ENCODE data around the gene EYA2. TPM values are rescaled to one million over a fixed set of nuclear protein-coding genes. Genes with fewer than 3 reads are reported as not detected.

EYA2 gene
- total and polyA plus RNA-seq, 2 donors (not counting 3 experiments of a cell fraction or from before 2014, with no cell fraction given) = not detected

GRCh38 chr20:46900086-46900485 lies 5.4 kb downstream of the EYA2 start:
- Histone ChIP-seq H3K79me2 (ENCODE audit: control insufficient read depth, insufficient read depth, low read length) (no peaks in the 10 kb centered on the region), H3K9ac (replicated peaks; ENCODE audit: extremely low read depth, insufficient read depth, low read length) (no peak overlapping the region), H4K20me1 (replicated peaks; ENCODE audit: control insufficient read depth, extremely low read depth, insufficient read depth, low read length) (no peaks in the 10 kb centered on the region), H3K27ac (ENCODE audit: insufficient read depth, low read depth, low read length) (no peak overlapping the region), H3K4me2 (ENCODE audit: insufficient read depth, low read length) (no peak overlapping the region), H3K4me1 (ENCODE audit: control insufficient read depth, extremely low read depth, insufficient read depth, low read length) (no peaks in the 10 kb centered on the region), H3K36me3 (ENCODE audit: control insufficient read depth in 2 of 2, extremely low read depth in 1 of 2, insufficient read depth in 2 of 2, low read length in 2 of 2) (no peaks in the 10 kb centered on the region), H2AFZ (ENCODE audit: low read depth, low read length) (no peak overlapping the region), H3K9me3 (replicated peaks; ENCODE audit: control insufficient read depth, insufficient read depth, low read length) (no peaks in the 10 kb centered on the region), H3K9me1 (replicated peaks; ENCODE audit: control insufficient read depth, extremely low read depth, insufficient read depth, low read length) (no peaks in the 10 kb centered on the region), H3K4me3 (replicated peaks in 1 of 3; ENCODE audit: insufficient read depth in 1 of 3, low read depth in 1 of 3, low read length in 3 of 3) (no peak overlapping the region), H3K27me3 (ENCODE audit: control insufficient read depth in 2 of 2, insufficient read depth in 2 of 2, low read length in 2 of 2) (peaks cover 19 to 22% of the 10 kb centered on the region in 2 experiments)
- dilution Hi-C loops (cut with MboI; ENCODE audit: extremely low pct_ligation_motif_present, low sequenced_read_pairs) (no loop called here), intact Hi-C loops (cut with micrococcal nuclease) (no loop called here)
- DNase-seq (ENCODE audit: low read depth, low spot score) (no peak), FAIRE-seq (no peak)
- CTCF ChIA-PET = no interaction called here
- TF ChIP-seq FOS (IDR thresholded peaks at IDR 0.05; ENCODE audit: borderline replicate concordance, insufficient read depth, low read length) = no peak
- TF ChIP-seq GATA2 (IDR thresholded peaks at IDR 0.05; ENCODE audit: insufficient read depth, insufficient read length, low read depth, low read length) = no peak
- no peak for TF ChIP-seq POLR2A (IDR thresholded peaks at IDR 0.05; ENCODE audit: low read depth, low read length)
- TF ChIP-seq POLR2AphosphoS5 (IDR thresholded peaks at IDR 0.05; ENCODE audit: insufficient read depth, low read depth, low read length) = no peak
- no peak for TF ChIP-seq CTCF (IDR thresholded peaks at IDR 0.05; ENCODE audit: extremely low read depth in 1 of 2, insufficient read depth in 1 of 2, low read depth in 1 of 2, low read length in 2 of 2)
- TF ChIP-seq JUN (IDR thresholded peaks at IDR 0.05; ENCODE audit: borderline replicate concordance, insufficient read depth, insufficient read length, low read depth) = no peak
- no peak for TF ChIP-seq EZH2 (IDR thresholded peaks at IDR 0.05; ENCODE audit: borderline replicate concordance, low read depth, low read length, severe bottlenecking)
- TF ChIP-seq MAX (IDR thresholded peaks at IDR 0.05; ENCODE audit: insufficient read depth, insufficient read length) = no peak
- TF ChIP-seq MYC (IDR thresholded peaks at IDR 0.05; ENCODE audit: low read depth, low read length) = no peak
- POLR2A ChIA-PET = no interaction called here
- no TSS peak for BruUV-seq (replicated peaks)

Measured in endothelial cell of umbilical vein (primary cell).